IMR-90 (cell line): ENCODE results near the gene GLB1L. TPM values are rescaled to one million over a fixed set of nuclear protein-coding genes. Genes with fewer than 3 reads are reported as not detected.

ENCODE experiments used
- ATAC-seq: fragments of 200-7000 bp; cut with Tn5 transposase; 2 replicates; pipeline ENCODE4 v1.9.1; 2020; ENCODE audit warnings: low read depth, mild to moderate bottlenecking, moderate library complexity
- BruUV-seq: library from RNA; stranded (reverse); fragments of 400-500 nt; replicated peaks from 2 replicates; lab custom pipeline; 2021; lab: Mats Ljungman, UMichigan
- CTCF ChIA-PET: fragments of 300-600 bp; formaldehyde crosslinking; extraction: SDS; loops from one replicate; lab custom pipeline; 2021; ENCODE audit warnings: antibody characterized with exemption; lab: Yijun Ruan, JAX
- POLR2A ChIA-PET: fragments of 300-600 bp; sonication (Branson Sonifier 250); formaldehyde crosslinking; loops from one replicate; lab custom pipeline; 2022; ENCODE audit warnings: antibody characterized with exemption; ENCODE audit not compliant: unreplicated experiment; lab: Charles Lee
- DNase-seq: peaks from one replicate; pipeline ENCODE4 v3.0.0; 2013
- H2AFZ ChIP-seq: replicated peaks from 2 replicates; pipeline ENCODE3; 2013; ENCODE audit warnings: low read length, mild to moderate bottlenecking; ENCODE audit not compliant: poor library complexity
- H2AK5ac ChIP-seq: 2 replicates; pipeline ENCODE4 v1.6.1; 2013; ENCODE audit warnings: low read depth, low read length, inconsistent platforms
- H2AK9ac ChIP-seq: replicated peaks from 2 replicates; pipeline ENCODE3; 2013; ENCODE audit warnings: mild to moderate bottlenecking, low read depth, low read length, moderate library complexity; ENCODE audit not compliant: poor library complexity
- H2BK120ac ChIP-seq: 2 replicates; pipeline ENCODE4 v1.6.1; 2013; ENCODE audit warnings: low read depth, low read length, inconsistent platforms
- H2BK15ac ChIP-seq: 3 replicates; pipeline ENCODE4 v1.6.1; 2013; ENCODE audit warnings: low read depth, low read length, inconsistent platforms
- H2BK20ac ChIP-seq: 2 replicates; pipeline ENCODE4 v1.6.1; 2013; ENCODE audit warnings: low read depth, mild to moderate bottlenecking, inconsistent platforms, low read length, moderate library complexity
- H2BK5ac ChIP-seq: 2 replicates; pipeline ENCODE4 v1.6.1; 2013; ENCODE audit warnings: mild to moderate bottlenecking, low read depth, low read length, inconsistent platforms; ENCODE audit not compliant: poor library complexity, severe bottlenecking
- H3K14ac ChIP-seq: replicated peaks from 2 replicates; pipeline ENCODE4 v1.6.1; 2013; ENCODE audit warnings: low read depth, low read length, inconsistent platforms
- H3K18ac ChIP-seq: 2 replicates; pipeline ENCODE4 v1.6.1; 2013; ENCODE audit warnings: low read depth, low read length, control low read depth
- H3K23ac ChIP-seq: 2 replicates; pipeline ENCODE4 v1.6.1; 2013; ENCODE audit warnings: low read depth, low read length, inconsistent platforms
- H3K27ac ChIP-seq: 2 replicates; pipeline ENCODE4 v1.5.1; 2013; ENCODE audit warnings: mild to moderate bottlenecking, control low read depth, low read length; ENCODE audit not compliant: insufficient read depth
- H3K27me3 ChIP-seq: 2 replicates; pipeline ENCODE4 v1.6.1; 2013; ENCODE audit warnings: low read length; ENCODE audit not compliant: control insufficient read depth, insufficient read depth
- H3K36me3 ChIP-seq: 2 replicates; pipeline ENCODE4 v1.6.1; 2013; ENCODE audit warnings: low read length, mixed read lengths; ENCODE audit not compliant: control insufficient read depth, insufficient read depth
- H3K4ac ChIP-seq: 2 replicates; pipeline ENCODE4 v1.6.1; 2013; ENCODE audit warnings: low read depth, low read length, inconsistent platforms
- H3K4me1 ChIP-seq: 2 replicates; pipeline ENCODE4 v1.6.1; 2013; ENCODE audit warnings: low read length, mixed read lengths; ENCODE audit not compliant: control insufficient read depth, insufficient read depth
- H3K4me2 ChIP-seq: 2 replicates; pipeline ENCODE4 v1.6.1; 2013; ENCODE audit warnings: low read depth, mild to moderate bottlenecking, control low read depth, low read length, moderate library complexity
- H3K4me3 ChIP-seq: 2 replicates; pipeline ENCODE4 v1.5.1; 2013; ENCODE audit warnings: low read depth, mild to moderate bottlenecking, control low read depth, low read length, moderate library complexity; ENCODE audit not compliant: insufficient read depth
- H3K56ac ChIP-seq: 2 replicates; pipeline ENCODE4 v1.6.1; 2013; ENCODE audit warnings: low read length, inconsistent platforms; ENCODE audit not compliant: insufficient read depth; ENCODE audit errors: extremely low read depth
- H3K79me1 ChIP-seq, 2 experiments: 2 replicates each; pipeline ENCODE4 v1.6.1; 2013; ENCODE audit warnings: low read length in 2 of 2, inconsistent platforms in 1 of 2, low read depth in 1 of 2
- H3K9ac ChIP-seq: 2 replicates; pipeline ENCODE4 v1.6.1; 2013; ENCODE audit warnings: low read depth, low read length, control low read depth
- H3K9me1 ChIP-seq: 2 replicates; pipeline ENCODE4 v1.6.1; 2013; ENCODE audit warnings: low read length, inconsistent platforms; ENCODE audit not compliant: insufficient read depth
- H3K9me3 ChIP-seq: 2 replicates; pipeline ENCODE4 v1.6.1; 2013; ENCODE audit warnings: low read length; ENCODE audit not compliant: control insufficient read depth, insufficient read depth
- H4K20me1 ChIP-seq: 2 replicates; pipeline ENCODE4 v1.6.1; 2013; ENCODE audit warnings: low read length, inconsistent platforms; ENCODE audit not compliant: insufficient read depth
- H4K5ac ChIP-seq: 2 replicates; pipeline ENCODE4 v1.6.1; 2013; ENCODE audit warnings: mild to moderate bottlenecking, low read depth, low read length, control low read depth
- H4K8ac ChIP-seq, 2 experiments: 2 replicates each; pipeline ENCODE4 v1.6.1; 2013; ENCODE audit warnings: low read depth in 2 of 2, low read length in 2 of 2, control low read depth in 1 of 2, inconsistent platforms in 1 of 2
- H4K91ac ChIP-seq: 2 replicates; pipeline ENCODE4 v1.6.1; 2013; ENCODE audit warnings: low read depth, low read length, inconsistent platforms; ENCODE audit not compliant: insufficient read depth
- CHD1 ChIP-seq: IDR thresholded peaks from 2 replicates; pipeline ENCODE4 v1.6.1; 2012; ENCODE audit warnings: low read depth, low read length, improper control_type of control experiment
- ELK1 ChIP-seq: fragments of 150-350 bp; IDR thresholded peaks from 2 replicates; pipeline ENCODE4 v1.6.1; 2016; ENCODE audit warnings: low read depth, mild to moderate bottlenecking, low read length, moderate library complexity, borderline replicate concordance
- MAFK ChIP-seq: IDR thresholded peaks from 2 replicates; pipeline ENCODE4 v1.6.1; 2012; ENCODE audit warnings: low read depth, low read length, improper control_type of control experiment
- MXI1 ChIP-seq: IDR thresholded peaks from 2 replicates; pipeline ENCODE4 v1.6.1; 2012; ENCODE audit warnings: low read depth, mild to moderate bottlenecking, low read length, moderate library complexity, borderline replicate concordance
- RAD21 ChIP-seq: IDR thresholded peaks from 2 replicates; pipeline ENCODE4 v1.6.1; 2012; ENCODE audit warnings: low read length, improper control_type of control experiment
- RFX5 ChIP-seq: IDR thresholded peaks from 2 replicates; pipeline ENCODE4 v1.8.0; 2012; ENCODE audit warnings: low read depth, mild to moderate bottlenecking, low read length, moderate library complexity
- USF2 ChIP-seq: fragments of 150-350 bp; IDR thresholded peaks from 2 replicates; pipeline ENCODE4 v1.6.1; 2017; ENCODE audit warnings: mild to moderate bottlenecking, antibody characterized with exemption, low read length, low read depth
- WGBS, 2 experiments: methylation state at CpG; one replicate each; pipeline versions ENCODE4 v1.1.5 to v1.1.7; 2013; ENCODE audit warnings: missing lambda C conversion rate in 2 of 2; ENCODE audit not compliant: insufficient read length in 1 of 2; ENCODE audit errors: extremely low coverage in 2 of 2; 5-methylcytosine and 5-hydroxymethylcytosine counted together
- dilution Hi-C: fragments of 300-500 bp; cut with HindIII; formaldehyde crosslinking; loops from one replicate; pipeline ENCODE4 v1.14.3; 2018; ENCODE audit warnings: low sequenced_read_pairs; ENCODE audit not compliant: unreplicated experiment
- in situ Hi-C: fragments of 300-500 bp; cut with MboI; formaldehyde crosslinking; loops from 3 replicates; pipeline ENCODE4 v1.14.3; 2019; ENCODE audit warnings: low sequenced_read_pairs, inconsistent platforms, mixed read lengths
- intact Hi-C: fragments of 100-400 bp; cut with micrococcal nuclease; formaldehyde crosslinking; loops from 2 replicates; pipeline ENCODE4 v1.10.0; 2022
- polyA plus RNA-seq, 3 experiments: library from polyadenylated mRNA; depleted of rRNA; stranded (reverse); fragments of >200 nt; gene quantifications; 2 replicates each; pipeline ENCODE4 v1.2.3, GENCODE V29; 2012; ENCODE audit warnings: low replicate concordance in 1 of 3
- total RNA-seq: library from RNA; depleted of rRNA; stranded (reverse); fragments of >200 nt; gene quantifications from 2 replicates; pipeline ENCODE4 v1.2.3, GENCODE V29; 2012

GLB1L gene
- total and polyA plus RNA-seq, 2 of the 4 experiments (the other 2 are of a cell fraction): 4.1 to 6.2 TPM

- no peak overlapping the region for H2AFZ ChIP-seq
- H3K9me1 ChIP-seq: peaks cover 6% of the 10 kb centered on the region
- no peak overlapping the region for H3K4me3 ChIP-seq
- no peak overlapping the region for H4K91ac ChIP-seq
- in situ Hi-C loops (no loop called here), dilution Hi-C loops (no loop called here), intact Hi-C loops (no loop called here)
- no peak overlapping the region for H2BK20ac ChIP-seq
- no peak overlapping the region for H3K18ac ChIP-seq
- H3K27ac ChIP-seq: no peak overlapping the region
- H3K4me2 ChIP-seq: no peak overlapping the region
- H3K23ac ChIP-seq: no peak overlapping the region
- peaks cover 1% of the 10 kb centered on the region; the same call in 1 of the 2 replicates for H3K4me1 ChIP-seq
- 96% methylated on average over 8 of the region's 15 CpGs; no CpG with 5 or more reads in 1 of the 2 experiments for WGBS, 2 experiments
- H4K8ac ChIP-seq: no peak overlapping the region
- ChIA-PET CTCF (no interaction called here), POLR2A (interaction anchor here (0.6 kb wide), 1 partner anchor 28 kb away, joined by 4 read pairs; no protein-coding TSS in a partner anchor)
- peaks cover 8 to 26% of the 10 kb centered on the region in 2 experiments; a peak in 3 of 4 replicates for H3K79me1 ChIP-seq
- peaks cover 11% of the 10 kb centered on the region for H4K20me1 ChIP-seq
- DNase-seq (no peak), ATAC-seq (no peak)
- TF ChIP-seq MXI1 (no peak), ELK1 (no peak), RFX5 (no peak), CHD1 (no peak), RAD21 (no peak), USF2 (no peak), MAFK (no peak)
- H4K5ac ChIP-seq: no peak overlapping the region
- H3K14ac ChIP-seq: no peak overlapping the region
- H3K36me3 ChIP-seq: peaks cover 52% of the 10 kb centered on the region
- H3K9ac ChIP-seq: no peak overlapping the region
- H3K9me3 ChIP-seq: no peaks in the 10 kb centered on the region
- H2AK5ac ChIP-seq: no peak overlapping the region
- H2BK15ac ChIP-seq: no peak overlapping the region
- H3K27me3 ChIP-seq: no peaks in the 10 kb centered on the region
- no peak overlapping the region for H2BK5ac ChIP-seq
- H2BK120ac ChIP-seq: no peak overlapping the region
- BruUV-seq: no TSS peak
- no peak overlapping the region for H3K4ac ChIP-seq
- H3K56ac ChIP-seq: no peak overlapping the region
- peak overlapping the region; percentile 12 for H2AK9ac ChIP-seq
Measured at GRCh38 chr2:219214141-219214540, 31.1 kb downstream of the GLB1L start.
